ENCODE results near the gene KREMEN1. TPM values are rescaled to one million over a fixed set of nuclear protein-coding genes. Genes with fewer than 3 reads are reported as not detected.

The KREMEN1 gene
- total RNA-seq, 4 donors from 2014 or later, result 11.1 to 23.8 (median 13.9) TPM

DNA sequence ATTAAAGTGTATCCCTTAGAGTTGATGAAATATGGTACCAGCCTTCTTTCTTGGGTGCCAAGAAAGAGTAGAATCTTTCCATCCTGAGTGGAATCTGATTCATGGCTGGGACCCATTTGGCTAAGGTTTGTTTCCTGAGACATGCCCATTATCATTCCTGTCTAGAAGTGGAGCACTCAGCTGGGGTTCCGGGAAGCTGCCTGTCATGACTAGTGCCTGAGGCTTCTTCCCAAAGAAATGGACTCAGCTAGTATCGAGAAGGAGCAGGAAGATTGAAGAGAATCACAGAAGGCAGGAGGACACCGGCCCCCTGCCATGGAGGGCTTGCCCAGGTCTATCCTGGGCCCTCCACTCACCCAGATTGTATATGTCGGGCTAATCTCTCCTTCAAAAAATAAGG, 57.6 kb downstream of the KREMEN1 start:
- ATAC-seq (ENCODE audit: low FRiP score), result no peak
- no peak for DNase-seq (ENCODE audit: low spot score)
- TF ChIP-seq, protein P1, sequence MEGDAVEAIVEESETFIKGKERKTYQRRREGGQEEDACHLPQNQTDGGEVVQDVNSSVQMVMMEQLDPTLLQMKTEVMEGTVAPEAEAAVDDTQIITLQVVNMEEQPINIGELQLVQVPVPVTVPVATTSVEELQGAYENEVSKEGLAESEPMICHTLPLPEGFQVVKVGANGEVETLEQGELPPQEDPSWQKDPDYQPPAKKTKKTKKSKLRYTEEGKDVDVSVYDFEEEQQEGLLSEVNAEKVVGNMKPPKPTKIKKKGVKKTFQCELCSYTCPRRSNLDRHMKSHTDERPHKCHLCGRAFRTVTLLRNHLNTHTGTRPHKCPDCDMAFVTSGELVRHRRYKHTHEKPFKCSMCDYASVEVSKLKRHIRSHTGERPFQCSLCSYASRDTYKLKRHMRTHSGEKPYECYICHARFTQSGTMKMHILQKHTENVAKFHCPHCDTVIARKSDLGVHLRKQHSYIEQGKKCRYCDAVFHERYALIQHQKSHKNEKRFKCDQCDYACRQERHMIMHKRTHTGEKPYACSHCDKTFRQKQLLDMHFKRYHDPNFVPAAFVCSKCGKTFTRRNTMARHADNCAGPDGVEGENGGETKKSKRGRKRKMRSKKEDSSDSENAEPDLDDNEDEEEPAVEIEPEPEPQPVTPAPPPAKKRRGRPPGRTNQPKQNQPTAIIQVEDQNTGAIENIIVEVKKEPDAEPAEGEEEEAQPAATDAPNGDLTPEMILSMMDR (IDR thresholded peaks at IDR 0.05), result no peak

DNA sequence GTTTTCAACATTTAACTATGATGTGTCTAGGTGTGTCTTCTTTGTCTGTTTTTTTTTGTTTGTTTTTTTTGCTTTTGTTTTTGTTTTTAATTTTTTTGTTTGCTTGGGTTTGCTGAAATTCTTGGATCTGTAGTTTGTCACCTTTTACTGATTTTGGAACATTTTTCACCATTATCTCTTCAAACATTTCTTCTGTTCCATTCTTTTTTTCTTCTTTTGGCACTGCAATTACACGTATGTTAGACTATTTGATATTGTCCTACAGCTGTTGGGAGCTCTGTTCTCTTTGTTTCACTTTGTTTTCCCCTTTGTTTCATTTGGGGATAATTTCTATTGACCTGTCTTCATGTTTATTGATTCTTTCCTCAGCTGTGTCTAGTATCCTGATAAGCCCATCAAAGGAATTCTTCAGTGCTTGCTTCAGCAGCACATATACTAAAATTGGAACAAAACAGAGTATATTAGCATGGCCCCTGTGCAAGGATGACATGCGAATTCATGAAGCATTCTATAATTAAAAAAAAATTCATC, 60.8 kb downstream of the KREMEN1 start:
- DNase-seq (ENCODE audit: low spot score) (no peak), ATAC-seq (ENCODE audit: low FRiP score) (no peak)
- TF ChIP-seq, protein P1 (IDR thresholded peaks at IDR 0.05), result no peak

DNA sequence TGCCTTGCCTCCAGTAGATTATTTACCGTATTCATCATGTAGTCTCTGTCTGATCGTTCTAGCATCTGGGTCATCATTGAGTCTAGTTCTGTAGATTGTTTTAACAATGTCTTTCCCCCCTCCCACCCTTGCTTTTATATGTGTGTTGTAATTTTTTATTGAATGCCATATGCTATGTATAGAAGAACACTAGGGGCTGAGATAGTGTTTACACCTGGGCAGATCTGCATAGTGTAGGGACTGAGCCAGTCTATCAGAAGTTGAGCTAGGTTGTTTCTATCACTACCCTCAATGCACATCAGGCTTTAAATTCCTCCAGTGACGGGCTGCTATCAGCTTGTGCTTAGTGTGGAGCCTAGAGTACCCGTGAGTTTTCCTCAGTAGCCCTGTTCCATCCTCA, 61.6 kb downstream of the KREMEN1 start:
- TF ChIP-seq, protein P1 (IDR thresholded peaks at IDR 0.05), result no peak
- ATAC-seq (ENCODE audit: low FRiP score) (no peak), DNase-seq (ENCODE audit: low spot score) (no peak)

DNA sequence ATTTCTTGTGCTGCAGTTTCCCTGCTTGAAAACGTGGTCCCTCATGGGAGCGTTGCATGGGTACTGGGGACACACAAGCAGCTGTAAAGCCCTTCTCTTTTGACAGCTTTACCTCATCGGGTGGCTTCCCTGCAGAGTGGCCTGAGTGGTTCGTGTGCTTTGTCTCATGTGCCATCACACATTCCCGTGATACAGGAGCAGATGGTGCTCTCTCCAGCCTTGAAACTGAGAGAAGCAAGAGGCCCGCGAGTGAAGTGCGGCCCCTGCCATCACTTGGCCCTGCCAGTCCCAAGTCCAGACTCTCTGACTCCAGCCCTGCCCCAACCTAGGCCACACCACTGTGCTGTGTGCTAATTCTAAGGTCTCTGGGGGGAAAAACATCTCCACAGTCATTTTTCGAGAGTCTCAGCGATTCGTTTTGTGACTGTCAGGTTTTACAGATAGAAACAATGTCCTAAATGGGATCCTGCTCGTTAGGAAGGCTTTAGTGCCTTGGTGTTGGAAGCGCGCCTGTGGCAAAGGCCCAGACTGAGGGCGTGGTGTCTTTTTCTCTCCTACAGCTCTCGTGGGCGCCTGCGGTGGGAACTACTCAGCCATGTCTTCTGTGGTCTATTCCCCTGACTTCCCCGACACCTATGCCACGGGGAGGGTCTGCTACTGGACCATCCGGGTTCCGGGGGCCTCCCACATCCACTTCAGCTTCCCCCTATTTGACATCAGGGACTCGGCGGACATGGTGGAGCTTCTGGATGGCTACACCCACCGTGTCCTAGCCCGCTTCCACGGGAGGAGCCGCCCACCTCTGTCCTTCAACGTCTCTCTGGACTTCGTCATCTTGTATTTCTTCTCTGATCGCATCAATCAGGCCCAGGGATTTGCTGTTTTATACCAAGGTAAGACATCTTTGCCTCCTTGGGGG, 64.2 kb downstream of the KREMEN1 start:
- TF ChIP-seq, protein P1 (IDR thresholded peaks at IDR 0.05), result no peak
- DNase-seq (ENCODE audit: low spot score), result no peak

DNA sequence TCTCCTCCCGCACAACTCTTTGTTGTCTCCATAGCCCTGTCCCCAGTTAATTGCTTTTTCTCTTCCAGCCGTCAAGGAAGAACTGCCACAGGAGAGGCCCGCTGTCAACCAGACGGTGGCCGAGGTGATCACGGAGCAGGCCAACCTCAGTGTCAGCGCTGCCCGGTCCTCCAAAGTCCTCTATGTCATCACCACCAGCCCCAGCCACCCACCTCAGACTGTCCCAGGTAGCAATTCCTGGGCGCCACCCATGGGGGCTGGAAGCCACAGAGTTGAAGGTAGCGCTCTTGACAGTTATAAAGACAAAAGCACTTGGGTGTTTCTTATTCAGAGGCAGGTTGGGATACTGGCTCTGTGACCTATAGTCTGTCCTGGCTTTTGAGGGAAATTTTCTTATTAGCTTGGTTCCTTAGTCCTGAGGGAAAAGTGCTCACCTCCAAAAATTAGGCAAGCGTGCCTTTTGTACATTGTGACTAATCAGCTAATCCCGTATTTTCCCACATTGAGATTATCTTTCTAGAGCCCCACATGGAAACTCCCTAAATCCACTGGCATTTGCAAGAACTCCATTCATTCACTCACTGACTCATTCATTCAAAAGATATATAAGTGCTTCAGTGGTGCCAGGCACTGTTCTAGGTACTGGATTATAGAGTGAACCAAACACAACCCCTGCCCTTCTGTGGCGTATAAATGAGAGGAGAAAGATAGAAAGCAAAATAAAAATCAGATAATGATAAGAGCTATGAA, 65.9 kb downstream of the KREMEN1 start:
- ATAC-seq (ENCODE audit: low FRiP score), result no peak
- DNase-seq (ENCODE audit: low spot score), result no peak
- TF ChIP-seq, protein P1 (IDR thresholded peaks at IDR 0.05), result no peak

More for the DNA sequence above, 64.2 kb downstream of the KREMEN1 start:
- no peak for ATAC-seq (ENCODE audit: low FRiP score)

DNA sequence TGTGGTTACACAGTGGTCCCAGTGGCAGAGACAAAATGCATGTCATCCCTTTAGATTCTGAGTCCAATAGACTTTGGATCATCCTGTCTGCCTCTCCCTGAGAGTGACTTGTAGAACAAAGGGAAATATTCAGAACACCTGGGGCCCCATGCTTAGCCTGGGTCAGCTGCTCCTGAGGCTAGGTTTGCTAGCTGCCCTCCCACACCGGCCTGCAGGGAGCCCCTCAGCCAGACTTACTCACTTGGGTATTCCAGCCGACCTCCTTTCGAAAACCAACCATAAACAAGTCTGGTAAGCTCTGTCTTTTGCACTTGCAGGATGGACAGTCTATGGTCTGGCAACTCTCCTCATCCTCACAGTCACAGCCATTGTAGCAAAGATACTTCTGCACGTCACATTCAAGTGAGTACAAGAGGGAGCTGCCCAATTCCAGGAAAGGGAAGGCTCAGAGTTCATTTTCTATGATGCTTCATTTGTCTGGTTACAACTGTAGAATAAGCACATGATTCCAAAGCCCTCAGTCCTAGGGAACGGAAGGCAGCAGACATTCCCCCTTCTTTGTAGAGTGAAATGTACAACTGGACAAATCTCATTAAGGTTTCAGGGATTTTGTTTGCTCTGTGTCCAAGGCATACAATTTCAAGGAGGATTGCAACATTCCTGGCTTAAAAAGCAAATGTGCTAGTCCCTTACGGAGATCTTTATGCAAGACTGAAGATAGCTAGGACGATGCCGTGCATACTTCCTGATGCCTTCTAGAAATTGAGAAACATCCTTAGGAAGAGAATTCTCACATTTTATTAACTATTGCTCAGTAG, 67.3 kb downstream of the KREMEN1 start:
- TF ChIP-seq, protein P1 (IDR thresholded peaks at IDR 0.05), result no peak
- ATAC-seq (ENCODE audit: low FRiP score), result peak; percentile 72
- no peak for DNase-seq (ENCODE audit: low spot score)

All from omental fat pad (tissue), 4 donors.